Measurements from ENCODE around the gene THBD. TPM values are rescaled to one million over a fixed set of nuclear protein-coding genes. Genes with fewer than 3 reads are reported as not detected.

THBD gene
- total RNA-seq, 5 donors from 2014 or later (not counting 1 experiment from before 2014, with no cell fraction given): 0.07 to 0.23 (median 0.16) TPM

- DNase-seq (no peak), ATAC-seq (replicated peaks in 1 of 4) (no peak)
- H3K9me3 Mint-ChIP-seq: no peaks in the 10 kb centered on the region
- WGBS (ENCODE audit: insufficient coverage): no CpG with 5 or more reads among the region's 2 CpGs
- no peak overlapping the region for H3K4me3 ChIP-seq (ENCODE audit: control insufficient read depth in 1 of 2, extremely low read depth in 1 of 2, low read length in 1 of 2)
- H3K9me3 ChIP-seq: no peaks in the 10 kb centered on the region
- ChIA-PET POLR2A (no interaction called here), CTCF (no interaction called here)
- peaks cover 0 to 4% of the 10 kb centered on the region in 2 donors for H3K36me3 ChIP-seq (ENCODE audit: control insufficient read depth in 2 of 2, extremely low read depth in 1 of 2, insufficient read depth in 1 of 2, low read length in 1 of 2)
- H3K27me3 ChIP-seq (replicated peaks in 1 of 2; ENCODE audit: control insufficient read depth in 2 of 2, extremely low read depth in 1 of 2, insufficient read depth in 2 of 2, low read length in 1 of 2): no peaks in the 10 kb centered on the region
- peaks cover 11 to 16% of the 10 kb centered on the region in 2 experiments for H3K4me1 ChIP-seq (ENCODE audit: control insufficient read depth in 1 of 2, extremely low read depth in 1 of 2, insufficient read depth in 2 of 2, low read length in 2 of 2)
- peaks cover 0 to 10% (median 7%) of the 10 kb centered on the region in 3 donors for H3K4me1 Mint-ChIP-seq
- H3K27me3 Mint-ChIP-seq: peaks cover 0 to 3% of the 10 kb centered on the region in 2 donors
- no peak overlapping the region for H3K27ac ChIP-seq (ENCODE audit: low read length)
- H3K27ac Mint-ChIP-seq: no peak overlapping the region
- no peaks in the 10 kb centered on the region for H3K36me3 Mint-ChIP-seq
- H3K4me3 Mint-ChIP-seq: no peak overlapping the region
Observed at GRCh38 chr20:23079926-23080325, 30.5 kb upstream of the THBD start.

- ChIA-PET POLR2A (no interaction called here), CTCF (no interaction called here)
- no peak overlapping the region for H3K4me3 Mint-ChIP-seq
Observed at GRCh38 chr20:23079016-23079351, 29.5 kb upstream of the THBD start.

GRCh38 chr20:23078351-23079015 is 29.0 kb upstream of the THBD start:
- Histone ChIP-seq H3K4me1 (ENCODE audit: control insufficient read depth in 1 of 2, extremely low read depth in 1 of 2, insufficient read depth in 2 of 2, low read length in 2 of 2) (peaks cover 4 to 10% of the 10 kb centered on the region in 2 experiments), H3K27ac (ENCODE audit: low read length) (no peak overlapping the region), H3K9me3 (no peaks in the 10 kb centered on the region), H3K4me3 (ENCODE audit: control insufficient read depth in 1 of 2, extremely low read depth in 1 of 2, low read length in 1 of 2) (no peak overlapping the region), H3K36me3 (ENCODE audit: control insufficient read depth in 2 of 2, extremely low read depth in 1 of 2, insufficient read depth in 1 of 2, low read length in 1 of 2) (peaks cover 0 to 10% of the 10 kb centered on the region in 2 donors), H3K27me3 (replicated peaks in 1 of 2; ENCODE audit: control insufficient read depth in 2 of 2, extremely low read depth in 1 of 2, insufficient read depth in 2 of 2, low read length in 1 of 2) (no peaks in the 10 kb centered on the region)
- H3K4me1 Mint-ChIP-seq: peaks cover 0 to 9% (median 4%) of the 10 kb centered on the region in 3 donors
- no peak overlapping the region for H3K4me3 Mint-ChIP-seq
- H3K27ac Mint-ChIP-seq: no peak overlapping the region
- no peaks in the 10 kb centered on the region for H3K9me3 Mint-ChIP-seq
- CTCF ChIA-PET: no interaction called here
- POLR2A ChIA-PET: no interaction called here
- H3K27me3 Mint-ChIP-seq: peaks cover 0 to 3% of the 10 kb centered on the region in 2 donors
- H3K36me3 Mint-ChIP-seq: no peaks in the 10 kb centered on the region
- ATAC-seq (replicated peaks in 1 of 4): no peak
- WGBS (ENCODE audit: insufficient coverage): 85% methylated on average over 2 of the region's 5 CpGs
- DNase-seq: no peak

More at GRCh38 chr20:23079016-23079351, 29.5 kb upstream of the THBD start:
- Histone ChIP-seq H3K27me3 (replicated peaks in 1 of 2; ENCODE audit: control insufficient read depth in 2 of 2, extremely low read depth in 1 of 2, insufficient read depth in 2 of 2, low read length in 1 of 2) (no peaks in the 10 kb centered on the region), H3K9me3 (no peaks in the 10 kb centered on the region), H3K27ac (ENCODE audit: low read length) (no peak overlapping the region), H3K4me3 (ENCODE audit: control insufficient read depth in 1 of 2, extremely low read depth in 1 of 2, low read length in 1 of 2) (no peak overlapping the region), H3K36me3 (ENCODE audit: control insufficient read depth in 2 of 2, extremely low read depth in 1 of 2, insufficient read depth in 1 of 2, low read length in 1 of 2) (peaks cover 0 to 10% of the 10 kb centered on the region in 2 donors), H3K4me1 (ENCODE audit: control insufficient read depth in 1 of 2, extremely low read depth in 1 of 2, insufficient read depth in 2 of 2, low read length in 2 of 2) (peaks cover 7 to 11% of the 10 kb centered on the region in 2 experiments)
- 100% methylated on average over 1 of the region's 6 CpGs for WGBS (ENCODE audit: insufficient coverage)
- ATAC-seq (replicated peaks in 1 of 4) (no peak), DNase-seq (no peak)
- no peaks in the 10 kb centered on the region for H3K9me3 Mint-ChIP-seq
- H3K27ac Mint-ChIP-seq: no peak overlapping the region
- no peaks in the 10 kb centered on the region for H3K36me3 Mint-ChIP-seq
- H3K27me3 Mint-ChIP-seq: peaks cover 0 to 3% of the 10 kb centered on the region in 2 donors
- H3K4me1 Mint-ChIP-seq: peaks cover 0 to 10% (median 4%) of the 10 kb centered on the region in 3 donors

- no peak overlapping the region for H3K27ac ChIP-seq (ENCODE audit: low read length)
- CTCF ChIA-PET: no interaction called here
- H3K4me1 ChIP-seq (ENCODE audit: control insufficient read depth in 1 of 2, extremely low read depth in 1 of 2, insufficient read depth in 2 of 2, low read length in 2 of 2): no peaks in the 10 kb centered on the region
- no peak overlapping the region for H3K4me3 ChIP-seq (ENCODE audit: control insufficient read depth in 1 of 2, extremely low read depth in 1 of 2, low read length in 1 of 2)
- POLR2A ChIA-PET: no interaction called here
- no peak for ATAC-seq (replicated peaks in 1 of 4)
- H3K36me3 Mint-ChIP-seq: no peaks in the 10 kb centered on the region
- H3K36me3 ChIP-seq (ENCODE audit: control insufficient read depth in 2 of 2, extremely low read depth in 1 of 2, insufficient read depth in 1 of 2, low read length in 1 of 2): peaks cover 0 to 10% of the 10 kb centered on the region in 2 donors
- no peaks in the 10 kb centered on the region for H3K9me3 Mint-ChIP-seq
- H3K27ac Mint-ChIP-seq: no peak overlapping the region
- H3K4me1 Mint-ChIP-seq: peaks cover 0 to 4% (median 0%) of the 10 kb centered on the region in 3 donors
- no peaks in the 10 kb centered on the region for H3K9me3 ChIP-seq
- H3K27me3 Mint-ChIP-seq: peaks cover 0 to 3% of the 10 kb centered on the region in 2 donors
- no peaks in the 10 kb centered on the region for H3K27me3 ChIP-seq (replicated peaks in 1 of 2; ENCODE audit: control insufficient read depth in 2 of 2, extremely low read depth in 1 of 2, insufficient read depth in 2 of 2, low read length in 1 of 2)
- 97% methylated on average over 4 of the region's 4 CpGs for WGBS (ENCODE audit: insufficient coverage)
- DNase-seq: no peak
- no peak overlapping the region for H3K4me3 Mint-ChIP-seq
Observed at GRCh38 chr20:23077277-23077676, 27.8 kb upstream of the THBD start.

- WGBS (ENCODE audit: insufficient coverage): 93% methylated on average over 2 of the region's 3 CpGs
- peaks cover 3% of the 10 kb centered on the region in 2 donors for H3K27me3 Mint-ChIP-seq
Observed at GRCh38 chr20:23074052-23074451, 24.6 kb upstream of the THBD start.

GRCh38 chr20:23072892-23073586 is 23.6 kb upstream of the THBD start:
- Mint-ChIP-seq H3K27ac (no peak overlapping the region), H3K4me1 (no peaks in the 10 kb centered on the region), H3K27me3 (peaks cover 0 to 3% of the 10 kb centered on the region in 2 donors), H3K36me3 (no peaks in the 10 kb centered on the region), H3K9me3 (no peaks in the 10 kb centered on the region), H3K4me3 (no peak overlapping the region)
- ATAC-seq (replicated peaks in 1 of 4): no peak
- Histone ChIP-seq H3K4me1 (ENCODE audit: control insufficient read depth in 1 of 2, extremely low read depth in 1 of 2, insufficient read depth in 2 of 2, low read length in 2 of 2) (no peaks in the 10 kb centered on the region), H3K27me3 (replicated peaks in 1 of 2; ENCODE audit: control insufficient read depth in 2 of 2, extremely low read depth in 1 of 2, insufficient read depth in 2 of 2, low read length in 1 of 2) (no peaks in the 10 kb centered on the region), H3K4me3 (ENCODE audit: control insufficient read depth in 1 of 2, extremely low read depth in 1 of 2, low read length in 1 of 2) (no peak overlapping the region), H3K36me3 (ENCODE audit: control insufficient read depth in 2 of 2, extremely low read depth in 1 of 2, insufficient read depth in 1 of 2, low read length in 1 of 2) (peaks cover 0 to 6% of the 10 kb centered on the region in 2 donors), H3K9me3 (no peaks in the 10 kb centered on the region), H3K27ac (ENCODE audit: low read length) (no peak overlapping the region)
- ChIA-PET POLR2A (no interaction called here), CTCF (no interaction called here)
- no peak for DNase-seq
- WGBS (ENCODE audit: insufficient coverage): 83% methylated on average over 5 of the region's 11 CpGs

More at GRCh38 chr20:23074052-23074451, 24.6 kb upstream of the THBD start:
- POLR2A ChIA-PET: no interaction called here
- no peak overlapping the region for H3K27ac ChIP-seq (ENCODE audit: low read length)
- peaks cover 0 to 6% of the 10 kb centered on the region in 2 donors for H3K36me3 ChIP-seq (ENCODE audit: control insufficient read depth in 2 of 2, extremely low read depth in 1 of 2, insufficient read depth in 1 of 2, low read length in 1 of 2)
- no peaks in the 10 kb centered on the region for H3K4me1 Mint-ChIP-seq
- H3K9me3 ChIP-seq: no peaks in the 10 kb centered on the region
- H3K27ac Mint-ChIP-seq: no peak overlapping the region
- ATAC-seq (replicated peaks in 1 of 4) (no peak), DNase-seq (no peak)
- H3K4me3 Mint-ChIP-seq: no peak overlapping the region
- H3K36me3 Mint-ChIP-seq: no peaks in the 10 kb centered on the region
- no peak overlapping the region for H3K4me3 ChIP-seq (ENCODE audit: control insufficient read depth in 1 of 2, extremely low read depth in 1 of 2, low read length in 1 of 2)
- no peaks in the 10 kb centered on the region for H3K4me1 ChIP-seq (ENCODE audit: control insufficient read depth in 1 of 2, extremely low read depth in 1 of 2, insufficient read depth in 2 of 2, low read length in 2 of 2)
- no peaks in the 10 kb centered on the region for H3K27me3 ChIP-seq (replicated peaks in 1 of 2; ENCODE audit: control insufficient read depth in 2 of 2, extremely low read depth in 1 of 2, insufficient read depth in 2 of 2, low read length in 1 of 2)
- CTCF ChIA-PET: no interaction called here
- H3K9me3 Mint-ChIP-seq: no peaks in the 10 kb centered on the region

Measured in T-cell (primary cell).